SJCRH30 (cell line): Measurements from ENCODE around the gene MAML3. TPM values are rescaled to one million over a fixed set of nuclear protein-coding genes. Genes with fewer than 3 reads are reported as not detected.

ENCODE experiments used
- DNase-seq, 2 experiments: peaks; one replicate each; pipeline ENCODE4 v3.0.0-alpha.2; 2015 to 2020
- H3K27ac ChIP-seq: fragments of 250-450 bp; sonication (Bioruptor Pico); 2 replicates; pipeline ENCODE4 v1.5.1; 2020; ENCODE audit warnings: mild to moderate bottlenecking, moderate library complexity
- H3K27me3 ChIP-seq: fragments of 250-450 bp; sonication (Bioruptor Pico); 2 replicates; pipeline ENCODE4 v1.5.1; 2020; ENCODE audit warnings: mild to moderate bottlenecking, moderate library complexity
- H3K36me3 ChIP-seq: fragments of 250-450 bp; sonication (Bioruptor Pico); 2 replicates; pipeline ENCODE4 v1.5.1; 2020; ENCODE audit warnings: mild to moderate bottlenecking, moderate library complexity
- H3K4me1 ChIP-seq: fragments of 250-450 bp; sonication (Bioruptor Pico); 2 replicates; pipeline ENCODE4 v1.5.1; 2020; ENCODE audit warnings: mild to moderate bottlenecking, moderate library complexity
- H3K4me3 ChIP-seq: fragments of 250-450 bp; sonication (Bioruptor Pico); 2 replicates; pipeline ENCODE4 v1.5.1; 2020; ENCODE audit warnings: mild to moderate bottlenecking, moderate library complexity
- H3K9me3 ChIP-seq: fragments of 250-450 bp; sonication (Bioruptor Pico); replicated peaks from 2 replicates; pipeline ENCODE4 v1.5.1; 2020; ENCODE audit warnings: mild to moderate bottlenecking, moderate library complexity
- total RNA-seq: library from RNA; depleted of rRNA; stranded (reverse); fragments of >200 nt; shearing (Covaris generic); gene quantifications from 2 replicates; pipeline ENCODE4 v1.2.3, GENCODE V29; 2014

MAML3 gene
- total RNA-seq, 1 experiment from 2014 or later: 0.42 TPM

GRCh38 chr4:140091305-140091704 lies 62.7 kb downstream of the MAML3 start:
- DNase-seq: no peak
- no peak overlapping the region for H3K27ac ChIP-seq
- H3K4me3 ChIP-seq: no peak overlapping the region
- no peaks in the 10 kb centered on the region for H3K4me1 ChIP-seq
- no peaks in the 10 kb centered on the region for H3K9me3 ChIP-seq
- no peaks in the 10 kb centered on the region for H3K36me3 ChIP-seq
- H3K27me3 ChIP-seq: no peaks in the 10 kb centered on the region

DNA sequence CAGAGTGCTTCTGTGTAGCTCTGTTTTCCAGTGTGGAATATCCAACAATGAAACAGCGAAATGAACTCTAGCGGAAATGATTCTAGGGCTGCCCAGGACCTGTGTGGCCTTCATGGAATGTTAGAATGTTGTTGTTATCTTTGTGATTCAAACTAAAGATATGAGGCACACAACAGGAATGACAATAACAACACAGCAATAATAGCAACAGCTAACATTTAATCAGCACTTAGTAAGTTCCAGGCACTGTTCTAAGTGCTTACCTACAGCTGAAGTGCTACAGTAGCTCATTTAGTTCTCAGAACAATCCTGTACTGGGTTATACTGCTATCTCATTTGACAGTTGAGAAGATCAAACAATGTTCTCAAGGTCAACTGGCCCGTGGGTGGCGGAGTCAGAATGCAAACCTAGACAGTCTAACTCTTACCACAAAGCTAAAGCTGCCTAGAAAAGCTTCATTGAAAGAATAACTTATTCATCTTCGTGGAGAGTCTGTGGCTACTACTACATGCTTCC lies 63.7 kb downstream of the MAML3 start:
- Histone ChIP-seq H3K36me3 (no peaks in the 10 kb centered on the region), H3K9me3 (no peaks in the 10 kb centered on the region), H3K27me3 (no peaks in the 10 kb centered on the region), H3K27ac (no peak overlapping the region), H3K4me1 (no peaks in the 10 kb centered on the region), H3K4me3 (no peak overlapping the region)
- DNase-seq: no peak

DNA sequence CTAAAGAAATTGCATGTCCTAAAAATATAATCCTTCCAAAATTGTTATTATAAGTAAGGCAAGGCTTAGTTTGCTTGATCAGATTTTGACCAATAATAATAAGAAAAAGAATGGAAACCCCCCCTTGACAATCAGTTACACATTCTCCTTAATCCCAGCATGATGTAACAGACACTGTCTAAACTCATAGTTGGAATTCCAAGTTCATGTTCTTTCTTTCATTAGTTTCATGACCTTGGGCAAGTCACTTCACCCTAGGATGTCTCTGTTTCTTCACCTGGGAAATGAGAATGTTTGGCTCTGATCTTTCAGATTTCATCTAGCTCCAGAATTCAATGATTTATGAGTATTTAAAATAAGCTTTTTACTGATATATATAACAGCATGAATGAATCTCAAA lies 64.8 kb downstream of the MAML3 start:
- H3K4me1 ChIP-seq: no peaks in the 10 kb centered on the region
- no peaks in the 10 kb centered on the region for H3K36me3 ChIP-seq
- no peak overlapping the region for H3K4me3 ChIP-seq
- DNase-seq: no peak
- H3K27ac ChIP-seq: no peak overlapping the region
- no peaks in the 10 kb centered on the region for H3K9me3 ChIP-seq
- H3K27me3 ChIP-seq: no peaks in the 10 kb centered on the region

- no peak overlapping the region for H3K4me3 ChIP-seq
- H3K9me3 ChIP-seq: no peaks in the 10 kb centered on the region
- H3K36me3 ChIP-seq: no peaks in the 10 kb centered on the region
- DNase-seq: no peak
- H3K27ac ChIP-seq: no peak overlapping the region
- no peaks in the 10 kb centered on the region for H3K4me1 ChIP-seq
- H3K27me3 ChIP-seq: no peaks in the 10 kb centered on the region
Measured at GRCh38 chr4:140088323-140088967, 65.5 kb downstream of the MAML3 start.

DNA sequence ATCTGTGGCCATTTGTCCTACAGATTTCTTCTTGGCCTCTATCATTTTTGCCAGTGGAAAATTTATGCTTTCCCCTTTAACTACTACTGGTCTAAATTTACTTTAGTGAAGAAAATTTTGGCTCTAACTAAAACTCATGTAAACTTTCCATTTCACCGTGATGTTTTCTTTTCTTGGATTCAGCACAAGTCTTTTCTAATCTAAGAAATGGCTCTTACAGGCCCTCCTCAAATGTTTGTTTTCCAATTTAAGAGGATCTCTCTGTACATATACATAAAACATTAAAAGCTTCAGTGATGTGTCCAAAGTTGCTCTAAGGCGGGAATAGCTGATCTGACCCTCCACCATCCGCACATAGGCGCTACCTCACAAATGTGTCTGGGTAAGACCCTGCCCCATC lies 68.1 kb downstream of the MAML3 start:
- H3K36me3 ChIP-seq: no peaks in the 10 kb centered on the region
- no peak for DNase-seq
- H3K4me1 ChIP-seq: no peaks in the 10 kb centered on the region
- H3K27ac ChIP-seq: no peak overlapping the region
- no peaks in the 10 kb centered on the region for H3K27me3 ChIP-seq
- H3K4me3 ChIP-seq: no peak overlapping the region
- H3K9me3 ChIP-seq: no peaks in the 10 kb centered on the region

DNA sequence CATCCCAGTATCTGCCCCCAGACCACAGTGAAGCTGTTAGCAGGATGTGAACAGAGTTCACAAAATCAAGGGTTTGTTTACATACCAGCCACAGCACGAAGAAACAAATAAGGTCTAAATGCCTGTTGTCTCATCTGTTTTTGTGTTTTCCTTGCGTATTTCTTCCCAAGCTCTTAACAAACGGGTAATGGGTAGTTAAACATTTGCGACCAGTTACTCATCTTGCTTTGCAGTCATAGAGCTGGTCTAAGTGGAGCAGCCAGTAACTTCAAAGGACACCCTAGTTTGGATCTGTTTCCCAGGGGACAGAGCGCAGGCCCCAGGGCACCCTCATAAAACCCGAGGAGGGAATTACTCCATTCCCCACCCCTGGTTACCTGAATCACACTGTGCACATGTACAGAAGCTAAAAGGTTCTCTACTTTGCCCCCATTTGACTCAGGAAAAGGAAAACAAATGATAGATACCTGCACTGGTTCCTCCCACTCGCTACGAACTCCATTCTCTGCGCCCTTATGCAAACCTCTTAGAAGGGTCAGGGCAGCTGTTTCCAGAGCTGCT lies 68.8 kb downstream of the MAML3 start:
- no peak overlapping the region for H3K27ac ChIP-seq
- no peaks in the 10 kb centered on the region for H3K27me3 ChIP-seq
- H3K36me3 ChIP-seq: no peaks in the 10 kb centered on the region
- no peaks in the 10 kb centered on the region for H3K4me1 ChIP-seq
- H3K4me3 ChIP-seq: no peak overlapping the region
- no peaks in the 10 kb centered on the region for H3K9me3 ChIP-seq
- DNase-seq: no peak

GRCh38 chr4:140084385-140084784 lies 69.6 kb downstream of the MAML3 start:
- no peaks in the 10 kb centered on the region for H3K4me1 ChIP-seq
- no peaks in the 10 kb centered on the region for H3K9me3 ChIP-seq
- no peak for DNase-seq
- H3K27me3 ChIP-seq: no peaks in the 10 kb centered on the region
- no peaks in the 10 kb centered on the region for H3K36me3 ChIP-seq
- H3K27ac ChIP-seq: no peak overlapping the region
- H3K4me3 ChIP-seq: no peak overlapping the region

DNA sequence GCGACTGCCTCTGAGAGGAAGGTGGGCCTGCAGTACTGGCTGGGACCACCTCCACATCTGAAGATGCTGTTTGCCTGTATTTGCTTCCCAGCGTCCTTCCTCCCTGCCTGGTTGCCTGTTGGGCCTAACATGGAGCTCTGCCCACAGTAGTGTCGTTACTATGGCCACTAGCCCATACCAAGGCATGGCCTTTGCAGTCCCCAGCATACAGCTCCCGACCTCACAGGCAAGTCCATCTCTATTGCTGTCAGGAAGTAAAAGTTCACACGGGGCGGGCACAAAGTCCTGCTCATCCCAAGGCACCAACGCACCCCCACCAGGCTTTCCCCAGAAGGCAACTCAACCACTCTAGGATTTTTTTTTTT lies 71.6 kb downstream of the MAML3 start:
- DNase-seq: no peak
- Histone ChIP-seq H3K27ac (no peak overlapping the region), H3K9me3 (no peaks in the 10 kb centered on the region), H3K4me3 (no peak overlapping the region), H3K36me3 (no peaks in the 10 kb centered on the region), H3K27me3 (no peaks in the 10 kb centered on the region), H3K4me1 (peaks cover 3% of the 10 kb centered on the region; the same call in 1 of the 2 replicates)

GRCh38 chr4:140081641-140082390 lies 72.2 kb downstream of the MAML3 start:
- no peaks in the 10 kb centered on the region for H3K36me3 ChIP-seq
- peaks cover 3% of the 10 kb centered on the region; the same call in 1 of the 2 replicates for H3K4me1 ChIP-seq
- no peak overlapping the region for H3K27ac ChIP-seq
- H3K9me3 ChIP-seq: no peaks in the 10 kb centered on the region
- no peak overlapping the region for H3K4me3 ChIP-seq
- no peak for DNase-seq
- H3K27me3 ChIP-seq: no peaks in the 10 kb centered on the region

GRCh38 chr4:140080883-140081282 lies 73.1 kb downstream of the MAML3 start:
- Histone ChIP-seq H3K9me3 (no peaks in the 10 kb centered on the region), H3K36me3 (no peaks in the 10 kb centered on the region), H3K27me3 (no peaks in the 10 kb centered on the region), H3K4me3 (no peak overlapping the region), H3K27ac (no peak overlapping the region), H3K4me1 (peaks cover 3% of the 10 kb centered on the region; the same call in 1 of the 2 replicates)
- DNase-seq: no peak

- Histone ChIP-seq H3K27ac (no peak overlapping the region), H3K9me3 (no peaks in the 10 kb centered on the region), H3K27me3 (no peaks in the 10 kb centered on the region), H3K4me3 (no peak overlapping the region), H3K36me3 (no peaks in the 10 kb centered on the region), H3K4me1 (peaks cover 3% of the 10 kb centered on the region; the same call in 1 of the 2 replicates)
- DNase-seq: peak; percentile 13 to 37
Measured at GRCh38 chr4:140078366-140078765, 75.6 kb downstream of the MAML3 start.

GRCh38 chr4:140076307-140076706 lies 77.7 kb downstream of the MAML3 start:
- no peaks in the 10 kb centered on the region for H3K27me3 ChIP-seq
- H3K4me1 ChIP-seq: peaks cover 7% of the 10 kb centered on the region
- DNase-seq: no peak
- H3K36me3 ChIP-seq: no peaks in the 10 kb centered on the region
- H3K27ac ChIP-seq: no peak overlapping the region
- H3K9me3 ChIP-seq: no peaks in the 10 kb centered on the region
- no peak overlapping the region for H3K4me3 ChIP-seq

GRCh38 chr4:140071806-140072205 lies 82.2 kb downstream of the MAML3 start:
- peak; percentile 70 to 72 for DNase-seq
- H3K4me1 ChIP-seq: peaks cover 11% of the 10 kb centered on the region

GRCh38 chr4:140070973-140071372 lies 83.0 kb downstream of the MAML3 start:
- no peak overlapping the region for H3K4me3 ChIP-seq

More at GRCh38 chr4:140071806-140072205, 82.2 kb downstream of the MAML3 start:
- no peaks in the 10 kb centered on the region for H3K27me3 ChIP-seq
- H3K9me3 ChIP-seq: no peaks in the 10 kb centered on the region
- H3K4me3 ChIP-seq: no peak overlapping the region
- H3K36me3 ChIP-seq: no peaks in the 10 kb centered on the region
- peak overlapping the region; percentile 56 for H3K27ac ChIP-seq

DNA sequence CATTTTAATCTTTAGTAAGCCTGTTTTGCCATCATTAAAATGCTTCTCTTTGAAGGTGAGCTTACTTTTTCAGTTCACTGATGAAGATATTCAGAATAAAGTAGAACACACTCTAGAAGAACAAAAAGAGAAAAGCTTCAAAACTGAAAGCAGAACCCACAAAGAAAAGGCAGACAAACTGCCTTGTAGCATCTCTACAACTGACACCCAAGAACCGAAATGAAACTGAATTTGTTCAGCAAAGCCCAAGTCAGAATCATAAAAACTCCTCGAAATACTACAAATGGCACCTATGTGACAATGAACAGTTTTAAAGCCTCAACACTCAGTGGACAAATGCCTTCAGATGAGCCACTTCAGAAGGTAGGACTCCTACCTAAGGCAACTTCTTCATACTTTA lies 83.6 kb downstream of the MAML3 start:
- no peaks in the 10 kb centered on the region for H3K27me3 ChIP-seq
- H3K4me1 ChIP-seq: peaks cover 11% of the 10 kb centered on the region
- H3K36me3 ChIP-seq: no peaks in the 10 kb centered on the region
- H3K27ac ChIP-seq: no peak overlapping the region; the same call in 1 of the 2 replicates
- DNase-seq: no peak
- no peak overlapping the region for H3K4me3 ChIP-seq
- H3K9me3 ChIP-seq: no peaks in the 10 kb centered on the region

More at GRCh38 chr4:140070973-140071372, 83.0 kb downstream of the MAML3 start:
- DNase-seq: no peak
- Histone ChIP-seq H3K27me3 (no peaks in the 10 kb centered on the region), H3K36me3 (no peaks in the 10 kb centered on the region), H3K4me1 (peaks cover 11% of the 10 kb centered on the region), H3K27ac (peak overlapping the region; percentile 56), H3K9me3 (no peaks in the 10 kb centered on the region)
